ENCODE data around the gene TBATA.

Gene TBATA

DNA sequence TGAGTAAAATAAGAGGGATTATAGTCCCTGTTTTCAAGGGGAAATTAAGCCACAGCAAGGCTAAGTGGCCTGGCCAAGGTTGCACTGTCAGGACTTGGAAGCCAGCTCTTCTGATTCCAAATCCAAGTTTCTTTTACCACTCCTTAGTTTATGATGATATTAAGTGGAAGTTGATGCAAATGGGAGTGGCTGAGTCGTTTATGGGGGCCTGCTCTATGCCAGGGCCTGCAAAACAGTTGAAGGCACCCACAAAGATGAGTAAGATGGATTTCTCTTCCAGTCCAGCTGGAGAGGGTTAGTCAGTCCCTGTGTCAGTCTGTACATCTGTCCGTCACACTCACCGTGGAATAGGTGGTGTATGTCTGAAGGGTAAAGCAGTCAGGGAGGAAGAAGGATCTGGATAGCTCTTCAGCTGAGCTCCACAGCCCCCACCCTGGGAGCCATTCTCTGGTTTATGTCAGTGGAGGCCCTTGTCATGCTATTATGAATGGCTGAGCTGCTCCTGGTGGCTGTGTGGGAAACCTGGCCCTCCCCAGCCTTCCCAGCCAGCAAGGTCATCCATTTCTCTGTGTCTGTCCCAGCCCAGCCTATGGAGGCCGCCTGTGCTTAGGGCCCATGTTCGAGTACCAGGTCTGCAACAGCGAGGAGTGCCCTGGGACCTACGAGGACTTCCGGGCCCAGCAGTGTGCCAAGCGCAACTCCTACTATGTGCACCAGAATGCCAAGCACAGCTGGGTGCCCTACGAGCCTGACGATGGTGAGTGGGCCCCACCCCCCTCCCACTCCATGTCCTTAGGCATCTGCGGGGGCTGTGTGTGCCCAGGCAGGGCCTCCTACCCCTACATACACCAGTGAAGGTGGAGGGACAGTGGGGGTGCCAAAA, 44.5 kb downstream of the TBATA start:
- Histone ChIP-seq H3K27ac (ENCODE audit: low read depth, low read length) (no peak overlapping the region), H3K36me3 (ENCODE audit: insufficient read depth, low read length) (no peaks in the 10 kb centered on the region), H3K27me3 (ENCODE audit: insufficient read depth, low read length) (no peaks in the 10 kb centered on the region), H3K4me1 (ENCODE audit: control insufficient read depth, insufficient read depth, low read length, unreplicated experiment) (no peaks in the 10 kb centered on the region), H2AFZ (ENCODE audit: low read length, unreplicated experiment) (no peak overlapping the region), H3K4me3 (ENCODE audit: low read depth, low read length) (no peak overlapping the region), H3K79me2 (ENCODE audit: control insufficient read depth, insufficient read depth, low read length, unreplicated experiment) (no peaks in the 10 kb centered on the region)

DNA sequence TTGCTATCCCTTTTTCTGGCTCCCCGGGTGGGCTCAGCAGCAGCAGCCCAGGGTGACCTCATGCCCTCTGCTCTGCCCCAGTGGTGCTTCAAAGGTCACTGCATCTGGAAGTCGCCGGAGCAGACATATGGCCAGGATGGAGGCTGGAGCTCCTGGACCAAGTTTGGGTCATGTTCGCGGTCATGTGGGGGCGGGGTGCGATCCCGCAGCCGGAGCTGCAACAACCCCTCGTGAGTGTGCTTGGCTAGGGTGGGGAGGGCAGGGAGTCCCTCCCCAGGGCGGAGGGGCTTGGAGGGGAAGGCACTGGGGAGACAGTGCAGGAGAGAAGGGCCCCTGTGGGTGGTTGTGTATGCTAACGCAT, 46.4 kb downstream of the TBATA start:
- Histone ChIP-seq H3K4me1 (ENCODE audit: control insufficient read depth, insufficient read depth, low read length, unreplicated experiment) (no peaks in the 10 kb centered on the region), H3K27me3 (ENCODE audit: insufficient read depth, low read length) (no peaks in the 10 kb centered on the region), H2AFZ (ENCODE audit: low read length, unreplicated experiment) (no peak overlapping the region), H3K4me3 (ENCODE audit: low read depth, low read length) (no peak overlapping the region), H3K79me2 (ENCODE audit: control insufficient read depth, insufficient read depth, low read length, unreplicated experiment) (no peaks in the 10 kb centered on the region), H3K27ac (ENCODE audit: low read depth, low read length) (no peak overlapping the region), H3K36me3 (ENCODE audit: insufficient read depth, low read length) (no peaks in the 10 kb centered on the region)

DNA sequence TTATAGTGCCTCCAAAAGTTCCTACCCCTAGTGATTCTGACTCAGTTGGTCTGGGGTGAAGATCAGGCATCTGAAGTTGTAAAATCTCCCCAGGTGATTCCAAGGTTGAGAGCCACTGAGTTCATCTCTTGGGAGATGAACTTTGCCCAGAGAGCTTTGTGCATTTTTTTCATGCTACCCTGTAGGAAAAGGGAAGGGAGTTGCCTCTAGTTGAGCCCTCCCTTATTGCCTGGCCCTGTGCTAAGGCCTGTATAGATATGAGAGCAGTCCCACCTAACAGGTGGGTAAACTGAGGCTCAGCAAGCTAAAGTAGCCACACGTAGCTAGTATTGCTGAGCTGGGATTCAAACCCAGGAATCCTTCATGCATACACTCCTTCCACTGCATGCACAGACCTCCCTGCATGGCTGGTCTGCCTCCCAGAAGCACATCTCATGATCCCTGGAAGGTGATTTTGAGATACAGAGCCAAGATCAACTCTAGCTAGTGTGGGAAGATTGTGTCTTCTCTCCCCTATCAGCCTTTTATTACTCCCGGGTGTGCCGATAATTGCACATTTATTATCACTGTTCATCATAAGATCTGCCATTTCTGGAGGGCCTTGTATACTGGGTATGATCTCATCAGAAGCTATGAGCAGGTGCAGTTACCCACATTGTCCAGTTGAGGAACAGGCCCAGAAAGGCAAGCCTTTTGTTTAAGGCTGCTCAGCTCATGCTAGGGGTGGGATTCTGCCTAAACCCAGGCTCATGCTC, 47.0 kb downstream of the TBATA start:
- Histone ChIP-seq H3K79me2 (ENCODE audit: control insufficient read depth, insufficient read depth, low read length, unreplicated experiment) (no peaks in the 10 kb centered on the region), H3K27ac (ENCODE audit: low read depth, low read length) (no peak overlapping the region), H3K4me3 (ENCODE audit: low read depth, low read length) (no peak overlapping the region), H3K4me1 (ENCODE audit: control insufficient read depth, insufficient read depth, low read length, unreplicated experiment) (no peaks in the 10 kb centered on the region), H3K36me3 (ENCODE audit: insufficient read depth, low read length) (no peaks in the 10 kb centered on the region), H2AFZ (ENCODE audit: low read length, unreplicated experiment) (no peak overlapping the region), H3K27me3 (ENCODE audit: insufficient read depth, low read length) (no peaks in the 10 kb centered on the region)

DNA sequence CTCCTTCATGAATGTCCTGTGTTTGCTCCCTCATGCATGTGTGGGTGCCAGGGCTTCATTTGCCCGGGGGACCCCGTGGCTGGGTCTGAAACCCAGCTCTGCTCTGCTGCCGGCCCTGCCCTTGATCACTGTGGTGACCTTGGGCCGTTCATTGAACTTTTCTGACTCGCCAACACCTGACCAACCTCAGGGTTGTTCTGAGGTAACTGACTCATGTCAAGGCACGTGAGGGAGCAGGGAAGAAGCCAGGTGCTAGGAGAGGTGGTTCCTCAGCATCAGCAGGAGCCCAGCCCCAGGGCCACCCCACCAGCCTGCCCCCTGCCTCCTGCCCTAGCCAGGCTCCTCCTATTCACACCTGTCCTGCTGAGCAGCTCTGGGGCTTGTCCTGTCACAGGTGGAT, 47.9 kb downstream of the TBATA start:
- Histone ChIP-seq H3K36me3 (ENCODE audit: insufficient read depth, low read length) (no peaks in the 10 kb centered on the region), H3K27me3 (ENCODE audit: insufficient read depth, low read length) (no peaks in the 10 kb centered on the region), H3K79me2 (ENCODE audit: control insufficient read depth, insufficient read depth, low read length, unreplicated experiment) (no peaks in the 10 kb centered on the region), H3K4me3 (ENCODE audit: low read depth, low read length) (no peak overlapping the region), H2AFZ (ENCODE audit: low read length, unreplicated experiment) (no peak overlapping the region), H3K27ac (ENCODE audit: low read depth, low read length) (no peak overlapping the region), H3K4me1 (ENCODE audit: control insufficient read depth, insufficient read depth, low read length, unreplicated experiment) (no peaks in the 10 kb centered on the region)

DNA sequence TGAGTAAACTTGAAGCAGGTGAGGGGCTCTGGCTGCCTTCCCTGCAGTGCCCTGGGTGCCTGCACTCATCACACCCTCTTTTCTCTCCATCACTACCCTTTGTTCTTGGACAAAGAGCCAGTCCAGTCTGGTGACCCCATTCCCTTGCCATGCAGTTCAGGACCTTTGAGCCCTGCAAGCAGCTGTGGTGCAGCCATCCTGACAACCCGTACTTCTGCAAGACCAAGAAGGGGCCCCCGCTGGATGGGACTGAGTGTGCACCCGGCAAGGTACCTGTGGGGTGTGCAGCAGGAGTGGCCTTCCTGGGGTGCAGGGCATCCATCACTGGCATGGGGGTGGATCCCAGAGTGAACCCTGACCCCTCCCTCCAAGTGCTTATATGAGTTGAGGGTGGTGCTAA, 48.7 kb downstream of the TBATA start:
- Histone ChIP-seq H3K36me3 (ENCODE audit: insufficient read depth, low read length) (no peaks in the 10 kb centered on the region), H3K4me3 (ENCODE audit: low read depth, low read length) (no peak overlapping the region), H3K4me1 (ENCODE audit: control insufficient read depth, insufficient read depth, low read length, unreplicated experiment) (no peaks in the 10 kb centered on the region), H3K79me2 (ENCODE audit: control insufficient read depth, insufficient read depth, low read length, unreplicated experiment) (no peaks in the 10 kb centered on the region), H3K27me3 (ENCODE audit: insufficient read depth, low read length) (no peaks in the 10 kb centered on the region), H3K27ac (ENCODE audit: low read depth, low read length) (no peak overlapping the region), H2AFZ (ENCODE audit: low read length, unreplicated experiment) (no peak overlapping the region)

DNA sequence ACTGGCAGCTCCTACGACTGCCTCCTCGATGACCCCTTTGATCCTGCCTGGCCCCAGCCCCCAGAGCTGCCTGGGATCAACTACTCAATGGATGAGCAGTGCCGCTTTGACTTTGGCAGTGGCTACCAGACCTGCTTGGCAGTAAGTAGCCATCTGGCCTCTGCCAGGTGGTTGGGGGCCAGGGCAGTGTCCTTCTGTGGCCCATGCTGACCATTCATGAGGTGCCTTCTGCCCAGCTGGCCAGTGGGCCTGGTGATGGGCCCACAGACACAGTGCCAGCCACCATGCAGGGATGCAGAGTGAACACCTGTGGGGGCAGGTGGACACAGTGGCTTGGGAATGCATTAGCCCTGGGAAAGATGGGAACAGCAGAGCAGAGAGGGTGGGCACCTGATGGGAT, 50.0 kb downstream of the TBATA start:
- Histone ChIP-seq H3K4me3 (ENCODE audit: low read depth, low read length) (no peak overlapping the region), H3K36me3 (ENCODE audit: insufficient read depth, low read length) (no peaks in the 10 kb centered on the region), H3K79me2 (ENCODE audit: control insufficient read depth, insufficient read depth, low read length, unreplicated experiment) (no peaks in the 10 kb centered on the region), H3K4me1 (ENCODE audit: control insufficient read depth, insufficient read depth, low read length, unreplicated experiment) (no peaks in the 10 kb centered on the region), H2AFZ (ENCODE audit: low read length, unreplicated experiment) (no peak overlapping the region), H3K27me3 (ENCODE audit: insufficient read depth, low read length) (no peaks in the 10 kb centered on the region), H3K27ac (ENCODE audit: low read depth, low read length) (no peak overlapping the region)

DNA sequence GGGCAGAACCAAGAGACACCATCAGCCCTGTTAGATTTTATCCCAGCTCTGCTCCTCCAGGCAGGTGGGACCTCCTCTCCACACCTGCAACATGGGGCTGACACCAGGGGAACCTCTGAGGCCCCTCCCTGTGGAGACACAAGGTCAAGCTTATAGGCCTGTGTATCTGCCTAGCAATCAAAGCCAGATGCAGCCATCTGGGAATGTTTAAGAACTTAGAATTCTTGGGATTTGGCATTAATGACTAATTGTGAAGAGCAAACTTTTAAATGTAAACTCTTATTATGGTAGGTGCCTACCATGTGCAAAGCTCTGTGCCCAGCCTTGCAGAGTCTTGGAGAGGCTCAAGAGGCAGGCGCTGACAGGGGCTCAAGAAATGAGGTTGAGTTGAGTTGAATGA, 52.1 kb downstream of the TBATA start:
- no peaks in the 10 kb centered on the region for H3K36me3 ChIP-seq (ENCODE audit: insufficient read depth, low read length)
- H2AFZ ChIP-seq (ENCODE audit: low read length, unreplicated experiment) = no peak overlapping the region
- no peaks in the 10 kb centered on the region for H3K27me3 ChIP-seq (ENCODE audit: insufficient read depth, low read length)
- H3K27ac ChIP-seq (ENCODE audit: low read depth, low read length) = no peak overlapping the region
- no peak overlapping the region for H3K4me3 ChIP-seq (ENCODE audit: low read depth, low read length)
- no peaks in the 10 kb centered on the region for H3K4me1 ChIP-seq (ENCODE audit: control insufficient read depth, insufficient read depth, low read length, unreplicated experiment)
- H3K79me2 ChIP-seq (ENCODE audit: control insufficient read depth, insufficient read depth, low read length, unreplicated experiment) = no peaks in the 10 kb centered on the region

DNA sequence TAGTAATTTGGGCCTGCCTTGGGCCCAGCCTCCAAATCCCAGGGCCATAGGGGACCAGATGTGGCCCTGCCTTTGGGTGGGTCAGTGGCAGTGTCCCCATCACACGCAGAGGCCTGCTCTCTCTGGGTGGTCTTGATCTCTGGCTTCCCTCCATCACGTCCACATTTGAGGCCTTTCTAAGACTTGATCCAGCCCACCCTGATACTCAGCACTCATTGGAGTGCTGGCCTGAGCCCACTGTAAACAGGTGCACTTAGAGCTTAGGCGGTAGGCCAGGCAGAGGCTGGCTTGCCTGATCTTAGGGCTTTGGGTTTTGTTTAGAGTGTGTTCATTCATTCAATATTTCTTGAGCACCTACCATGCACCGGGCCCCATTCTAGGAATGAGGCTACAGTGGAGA, 52.6 kb downstream of the TBATA start:
- Histone ChIP-seq H3K79me2 (ENCODE audit: control insufficient read depth, insufficient read depth, low read length, unreplicated experiment) (no peaks in the 10 kb centered on the region), H2AFZ (ENCODE audit: low read length, unreplicated experiment) (no peak overlapping the region), H3K27me3 (ENCODE audit: insufficient read depth, low read length) (no peaks in the 10 kb centered on the region), H3K36me3 (ENCODE audit: insufficient read depth, low read length) (no peaks in the 10 kb centered on the region), H3K27ac (ENCODE audit: low read depth, low read length) (no peak overlapping the region), H3K4me1 (ENCODE audit: control insufficient read depth, insufficient read depth, low read length, unreplicated experiment) (no peaks in the 10 kb centered on the region), H3K4me3 (ENCODE audit: low read depth, low read length) (no peak overlapping the region)

DNA sequence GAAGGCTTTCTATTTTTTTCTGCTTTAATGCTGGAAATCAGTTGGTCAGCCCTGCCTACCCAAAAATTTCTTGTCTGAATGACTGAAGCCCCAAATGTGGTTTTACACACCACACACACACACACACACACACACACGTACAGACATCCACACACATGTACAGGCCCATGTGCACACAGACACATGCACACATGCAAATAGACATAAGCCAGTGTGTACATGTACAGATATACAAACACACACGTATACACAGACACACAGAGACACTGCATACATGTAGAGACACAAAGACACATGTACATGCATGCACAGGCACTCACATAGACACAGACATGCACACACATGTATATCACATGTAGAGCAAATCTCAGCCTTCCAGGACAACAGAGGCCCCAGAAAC, 54.2 kb downstream of the TBATA start:
- Histone ChIP-seq H2AFZ (ENCODE audit: low read length, unreplicated experiment) (no peak overlapping the region), H3K4me3 (ENCODE audit: low read depth, low read length) (no peak overlapping the region), H3K79me2 (ENCODE audit: control insufficient read depth, insufficient read depth, low read length, unreplicated experiment) (no peaks in the 10 kb centered on the region), H3K27me3 (ENCODE audit: insufficient read depth, low read length) (no peaks in the 10 kb centered on the region), H3K4me1 (ENCODE audit: control insufficient read depth, insufficient read depth, low read length, unreplicated experiment) (no peaks in the 10 kb centered on the region), H3K36me3 (ENCODE audit: insufficient read depth, low read length) (no peaks in the 10 kb centered on the region), H3K27ac (ENCODE audit: low read depth, low read length) (no peak overlapping the region)

DNA sequence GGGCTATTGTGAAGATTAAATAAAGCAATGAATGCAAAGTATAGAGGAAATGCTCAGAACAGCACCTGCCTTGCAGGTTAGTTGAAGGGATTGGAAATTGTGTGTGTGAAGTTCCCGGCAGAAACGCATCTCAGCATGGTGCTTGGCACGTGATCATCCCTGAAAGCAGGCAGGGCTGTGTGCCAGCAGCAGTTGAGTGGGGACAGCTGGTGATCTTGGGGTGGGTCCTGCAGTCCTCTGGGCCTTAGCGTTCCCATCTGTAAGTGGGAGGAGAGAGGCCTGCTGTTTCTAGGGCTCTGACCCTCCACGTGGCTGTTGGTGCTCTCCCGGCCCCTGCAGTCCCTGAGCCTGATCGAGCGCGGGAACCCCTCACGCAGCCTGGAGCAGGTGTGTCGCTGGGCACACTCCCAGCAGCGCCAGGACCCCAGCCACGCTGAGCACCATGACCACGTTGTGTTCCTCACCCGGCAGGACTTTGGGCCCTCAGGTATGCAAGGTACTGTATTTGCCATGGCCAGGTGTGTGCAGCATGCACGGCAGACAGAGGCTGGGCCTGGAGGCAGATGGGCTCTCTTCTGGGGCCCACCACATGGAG, 55.3 kb downstream of the TBATA start:
- Histone ChIP-seq H3K27ac (ENCODE audit: low read depth, low read length) (no peak overlapping the region), H2AFZ (ENCODE audit: low read length, unreplicated experiment) (no peak overlapping the region), H3K4me1 (ENCODE audit: control insufficient read depth, insufficient read depth, low read length, unreplicated experiment) (no peaks in the 10 kb centered on the region), H3K79me2 (ENCODE audit: control insufficient read depth, insufficient read depth, low read length, unreplicated experiment) (no peaks in the 10 kb centered on the region), H3K36me3 (ENCODE audit: insufficient read depth, low read length) (no peaks in the 10 kb centered on the region), H3K4me3 (ENCODE audit: low read depth, low read length) (no peak overlapping the region), H3K27me3 (ENCODE audit: insufficient read depth, low read length) (no peaks in the 10 kb centered on the region)

DNA sequence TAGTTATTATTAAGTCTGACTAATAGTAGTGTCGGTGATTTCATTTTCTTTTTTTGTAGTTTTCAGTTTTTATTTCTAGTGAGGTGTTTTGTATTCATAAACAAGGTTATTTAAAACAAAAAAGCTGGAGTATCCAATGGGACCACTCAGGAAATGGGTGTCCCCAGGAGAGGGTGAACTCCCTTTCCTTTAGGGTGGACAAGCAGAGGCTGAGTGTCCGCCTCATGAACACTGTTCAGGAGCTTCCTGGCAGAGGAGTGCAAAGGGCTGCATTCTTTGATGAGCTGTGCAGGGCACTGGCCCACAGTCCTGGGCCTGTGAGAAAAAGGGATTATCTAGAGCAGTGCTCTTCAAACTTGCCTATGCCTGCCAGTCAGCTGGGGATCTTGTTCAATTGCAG, 56.8 kb downstream of the TBATA start:
- H3K4me3 ChIP-seq (ENCODE audit: low read depth, low read length) = no peak overlapping the region
- H3K27ac ChIP-seq (ENCODE audit: low read depth, low read length) = no peak overlapping the region
- no peak overlapping the region for H2AFZ ChIP-seq (ENCODE audit: low read length, unreplicated experiment)
- no peaks in the 10 kb centered on the region for H3K27me3 ChIP-seq (ENCODE audit: insufficient read depth, low read length)
- H3K36me3 ChIP-seq (ENCODE audit: insufficient read depth, low read length) = no peaks in the 10 kb centered on the region
- no peaks in the 10 kb centered on the region for H3K79me2 ChIP-seq (ENCODE audit: control insufficient read depth, insufficient read depth, low read length, unreplicated experiment)
- H3K4me1 ChIP-seq (ENCODE audit: control insufficient read depth, insufficient read depth, low read length, unreplicated experiment) = no peaks in the 10 kb centered on the region

All from ACC112 (cell line).